Muscle layer of colon (tissue), 2 donors: ENCODE data around the gene ZNF644.
"Not testable (repeated sequence)": the region's sequence is repeated elsewhere in the genome, so short reads cannot be mapped to it uniquely, and the experiment has no call there.

ENCODE experiments used
- H3K27ac ChIP-seq: one replicate; pipeline ENCODE4 v1.7.0; 2013; ENCODE audit warnings: low read depth, mild to moderate bottlenecking, low read length, moderate library complexity
- H3K27me3 ChIP-seq, 2 donors: one replicate each; pipeline ENCODE4 v1.7.0; 2013; ENCODE audit warnings: low read length in 2 of 2, mild to moderate bottlenecking in 2 of 2; ENCODE audit not compliant: insufficient read depth in 2 of 2, control insufficient read depth in 1 of 2
- H3K36me3 ChIP-seq: one replicate; pipeline ENCODE4 v1.7.0; 2013; ENCODE audit warnings: mild to moderate bottlenecking, low read length; ENCODE audit not compliant: insufficient read depth
- H3K4me1 ChIP-seq: one replicate; pipeline ENCODE4 v1.7.0; 2013; ENCODE audit warnings: mild to moderate bottlenecking, low read length; ENCODE audit not compliant: insufficient read depth
- H3K4me3 ChIP-seq, 2 donors: one replicate each; pipeline ENCODE4 v1.7.0; 2013; ENCODE audit warnings: low read length in 2 of 2, low read depth in 1 of 2, mild to moderate bottlenecking in 1 of 2, moderate library complexity in 1 of 2
- H3K9ac ChIP-seq: one replicate; pipeline ENCODE4 v1.7.0; 2013; ENCODE audit warnings: low read length
- H3K9me3 ChIP-seq: one replicate; pipeline ENCODE4 v1.7.0; 2013; ENCODE audit warnings: mild to moderate bottlenecking, low read length
- donor health status: abdominal sarcoma.
- donor health status: Adenocarcinoma of cecum.

The ZNF644 gene

GRCh38 chr1:90952906-90953305 lies 68.9 kb downstream of the ZNF644 start:
- H3K36me3 ChIP-seq: no peaks in the 10 kb centered on the region
- no peak overlapping the region for H3K9ac ChIP-seq

GRCh38 chr1:90951009-90951408 lies 70.8 kb downstream of the ZNF644 start:
- Histone ChIP-seq H3K27ac (no peak overlapping the region), H3K9ac (no peak overlapping the region), H3K4me3 (no peak overlapping the region), H3K9me3 (no peaks in the 10 kb centered on the region), H3K36me3 (no peaks in the 10 kb centered on the region), H3K27me3 (no peaks in the 10 kb centered on the region), H3K4me1 (peaks cover 20% of the 10 kb centered on the region)

More at GRCh38 chr1:90952906-90953305, 68.9 kb downstream of the ZNF644 start:
- Histone ChIP-seq H3K27me3 (no peaks in the 10 kb centered on the region), H3K9me3 (no peaks in the 10 kb centered on the region), H3K4me3 (no peak overlapping the region), H3K27ac (no peak overlapping the region), H3K4me1 (peaks cover 11% of the 10 kb centered on the region)

GRCh38 chr1:90948301-90948700 lies 73.5 kb downstream of the ZNF644 start:
- H3K27me3 ChIP-seq: no peaks in the 10 kb centered on the region
- no peak overlapping the region for H3K27ac ChIP-seq
- H3K4me3 ChIP-seq: no peak overlapping the region
- peaks cover 20% of the 10 kb centered on the region for H3K4me1 ChIP-seq
- H3K9ac ChIP-seq: no peak overlapping the region
- no peaks in the 10 kb centered on the region for H3K36me3 ChIP-seq
- H3K9me3 ChIP-seq: no peaks in the 10 kb centered on the region

- no peaks in the 10 kb centered on the region for H3K9me3 ChIP-seq
- H3K36me3 ChIP-seq: no peaks in the 10 kb centered on the region
- peaks cover 18% of the 10 kb centered on the region for H3K4me1 ChIP-seq
- H3K27ac ChIP-seq: no peak overlapping the region
- H3K27me3 ChIP-seq: no peaks in the 10 kb centered on the region
- no peak overlapping the region for H3K4me3 ChIP-seq
- no peak overlapping the region for H3K9ac ChIP-seq
Observed at GRCh38 chr1:90946630-90947029, 75.2 kb downstream of the ZNF644 start.

- H3K9ac ChIP-seq: no peak overlapping the region
- H3K4me1 ChIP-seq: peaks cover 9% of the 10 kb centered on the region
- H3K36me3 ChIP-seq: peaks cover 4% of the 10 kb centered on the region
- no peak overlapping the region for H3K27ac ChIP-seq
- no peaks in the 10 kb centered on the region for H3K9me3 ChIP-seq
- H3K27me3 ChIP-seq: no peaks in the 10 kb centered on the region
- no peak overlapping the region for H3K4me3 ChIP-seq
Observed at GRCh38 chr1:90945287-90945686, 76.5 kb downstream of the ZNF644 start.

- H3K4me3 ChIP-seq: no peak overlapping the region
- H3K27ac ChIP-seq: no peak overlapping the region
- no peak overlapping the region for H3K9ac ChIP-seq
- H3K4me1 ChIP-seq: peaks cover 9% of the 10 kb centered on the region
- H3K36me3 ChIP-seq: peaks cover 10% of the 10 kb centered on the region
- no peaks in the 10 kb centered on the region for H3K27me3 ChIP-seq
- no peaks in the 10 kb centered on the region for H3K9me3 ChIP-seq
Observed at GRCh38 chr1:90943966-90944365, 77.9 kb downstream of the ZNF644 start.

- Histone ChIP-seq H3K4me1 (no peaks in the 10 kb centered on the region), H3K4me3 (no peak overlapping the region), H3K9ac (no peak overlapping the region), H3K27me3 (no peaks in the 10 kb centered on the region), H3K9me3 (no peaks in the 10 kb centered on the region), H3K27ac (no peak overlapping the region), H3K36me3 (peaks cover 10% of the 10 kb centered on the region)
Observed at GRCh38 chr1:90940746-90941145, 81.1 kb downstream of the ZNF644 start.

- Histone ChIP-seq H3K4me3 (no peak overlapping the region), H3K27me3 (no peaks in the 10 kb centered on the region), H3K9me3 (no peaks in the 10 kb centered on the region), H3K27ac (no peak overlapping the region), H3K36me3 (peaks cover 10% of the 10 kb centered on the region), H3K9ac (no peak overlapping the region), H3K4me1 (no peaks in the 10 kb centered on the region)
Observed at GRCh38 chr1:90936731-90937130, 85.1 kb downstream of the ZNF644 start.

GRCh38 chr1:90936061-90936460 lies 85.8 kb downstream of the ZNF644 start:
- Histone ChIP-seq H3K27ac (no peak overlapping the region), H3K9ac (no peak overlapping the region), H3K9me3 (no peaks in the 10 kb centered on the region), H3K36me3 (peaks cover 10% of the 10 kb centered on the region), H3K27me3 (no peaks in the 10 kb centered on the region), H3K4me3 (no peak overlapping the region), H3K4me1 (no peaks in the 10 kb centered on the region)

- H3K4me3 ChIP-seq, H3K36me3 ChIP-seq, H3K27me3 ChIP-seq, H3K9me3 ChIP-seq, H3K27ac ChIP-seq, H3K9ac ChIP-seq: not testable (repeated sequence)
- H3K4me1 ChIP-seq: peaks cover 25% of the 10 kb centered on the region
Observed at GRCh38 chr1:90928231-90928630, 93.6 kb downstream of the ZNF644 start.

- H3K4me1 ChIP-seq: peaks cover 30% of the 10 kb centered on the region
- H3K9ac ChIP-seq, H3K27ac ChIP-seq, H3K4me3 ChIP-seq, H3K36me3 ChIP-seq, H3K27me3 ChIP-seq, H3K9me3 ChIP-seq: not testable (repeated sequence)
Observed at GRCh38 chr1:90927674-90928073, 94.2 kb downstream of the ZNF644 start.

GRCh38 chr1:90926971-90927370 lies 94.9 kb downstream of the ZNF644 start:
- no peaks in the 10 kb centered on the region for H3K9me3 ChIP-seq
- peaks cover 37% of the 10 kb centered on the region for H3K4me1 ChIP-seq
- H3K27me3 ChIP-seq: no peaks in the 10 kb centered on the region

More at GRCh38 chr1:90926971-90927370, 94.9 kb downstream of the ZNF644 start:
- Histone ChIP-seq H3K9ac (no peak overlapping the region), H3K4me3 (no peak overlapping the region), H3K36me3 (no peaks in the 10 kb centered on the region), H3K27ac (no peak overlapping the region)
